NCI-H748 treated with DMSO at 0.1 percent for 48 hours (cell line): ENCODE data around the gene C19orf12.

Experiments used
- DNase-seq: peaks from one replicate; lab custom pipeline; 2025; lab: John Stamatoyannopoulos, UW

The C19orf12 gene

GRCh38 chr19:29663861-29664752 is 51.0 kb downstream of the C19orf12 start:
- no peak for DNase-seq

GRCh38 chr19:29662604-29663404 is 52.3 kb downstream of the C19orf12 start:
- DNase-seq = no peak

GRCh38 chr19:29662278-29662603 is 52.8 kb downstream of the C19orf12 start:
- no peak for DNase-seq

GRCh38 chr19:29660835-29661234 is 54.2 kb downstream of the C19orf12 start:
- DNase-seq = no peak

- no peak for DNase-seq
Observed at GRCh38 chr19:29658221-29658991, 56.7 kb downstream of the C19orf12 start.

- no peak for DNase-seq
Observed at GRCh38 chr19:29655648-29656335, 59.3 kb downstream of the C19orf12 start.

GRCh38 chr19:29653398-29653797 is 61.7 kb downstream of the C19orf12 start:
- DNase-seq = no peak

GRCh38 chr19:29651622-29652394 is 63.3 kb downstream of the C19orf12 start:
- DNase-seq = no peak

GRCh38 chr19:29650772-29651387 is 64.2 kb downstream of the C19orf12 start:
- DNase-seq = no peak
